ENCODE measurements around the gene CDK6. TPM values are rescaled to one million over a fixed set of nuclear protein-coding genes. Genes with fewer than 3 reads are reported as not detected.

The CDK6 gene
- total RNA-seq, 2 donors from 2014 or later = 91.6 to 153 TPM

DNA sequence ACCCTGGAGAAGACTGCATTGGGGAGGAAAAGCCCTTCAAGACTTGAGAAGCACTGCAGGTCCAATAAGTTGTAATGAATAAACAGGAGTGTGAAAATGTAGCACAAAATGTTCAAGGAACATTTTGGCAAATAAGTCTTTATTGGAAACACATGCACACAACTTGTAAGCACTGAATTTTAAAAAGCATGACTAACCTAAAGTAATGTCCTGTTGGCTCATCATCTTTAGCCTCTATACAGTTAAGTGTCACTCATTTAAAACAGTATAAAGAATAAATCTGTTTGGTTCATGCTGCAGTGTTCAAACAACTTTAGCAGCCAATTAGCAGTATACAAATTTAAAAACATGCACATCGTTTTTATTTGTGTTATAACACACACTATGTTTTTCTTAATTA, 108.6 kb downstream of the CDK6 start:
- no peak for DNase-seq (ENCODE audit: low spot score in 2 of 2)
- ATAC-seq = no peak
- H3K9me3 Mint-ChIP-seq = no peaks in the 10 kb centered on the region
- H3K36me3 Mint-ChIP-seq = peaks cover 22 to 68% of the 10 kb centered on the region in 2 donors
- H3K27ac Mint-ChIP-seq = no peak overlapping the region

DNA sequence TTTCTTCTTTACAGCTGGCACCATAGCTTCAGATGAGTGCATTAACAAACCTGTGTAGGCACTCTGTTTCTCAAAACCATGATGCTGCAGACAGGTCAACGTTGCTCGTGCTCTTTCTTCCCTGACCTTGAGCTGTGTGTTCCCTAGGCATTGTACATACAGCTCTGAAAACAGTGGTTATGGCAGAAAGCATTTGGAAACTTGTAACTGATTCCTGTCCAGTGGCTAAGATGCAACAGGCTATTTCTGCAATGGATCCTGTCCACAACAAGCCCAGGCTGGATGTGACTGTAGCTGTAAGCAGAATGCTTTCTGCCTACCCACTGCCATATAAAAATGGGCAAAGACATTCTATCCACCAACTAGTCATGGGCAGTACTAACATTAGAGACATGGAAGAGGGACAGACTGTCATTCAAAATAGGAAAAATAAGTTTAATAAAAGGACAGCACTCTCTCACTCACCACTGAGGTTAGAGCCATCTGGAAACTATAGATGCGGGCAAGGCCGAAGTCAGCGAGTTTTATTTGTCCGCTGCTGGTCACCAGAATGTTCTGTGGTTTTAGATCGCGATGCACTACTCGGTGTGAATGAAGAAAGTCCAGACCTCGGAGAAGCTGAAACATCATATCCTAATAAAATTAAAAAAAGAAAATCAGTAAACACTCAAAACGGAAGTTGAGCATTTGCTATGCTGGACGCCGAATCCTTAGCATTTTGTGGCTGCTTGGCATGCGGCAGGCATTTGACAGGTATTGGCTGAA, 111.0 kb downstream of the CDK6 start:
- Mint-ChIP-seq H3K36me3 (peaks cover 29 to 73% of the 10 kb centered on the region in 2 donors), H3K27ac (no peak overlapping the region), H3K9me3 (no peaks in the 10 kb centered on the region)
- ATAC-seq (no peak), DNase-seq (ENCODE audit: low spot score in 2 of 2) (no peak)

DNA sequence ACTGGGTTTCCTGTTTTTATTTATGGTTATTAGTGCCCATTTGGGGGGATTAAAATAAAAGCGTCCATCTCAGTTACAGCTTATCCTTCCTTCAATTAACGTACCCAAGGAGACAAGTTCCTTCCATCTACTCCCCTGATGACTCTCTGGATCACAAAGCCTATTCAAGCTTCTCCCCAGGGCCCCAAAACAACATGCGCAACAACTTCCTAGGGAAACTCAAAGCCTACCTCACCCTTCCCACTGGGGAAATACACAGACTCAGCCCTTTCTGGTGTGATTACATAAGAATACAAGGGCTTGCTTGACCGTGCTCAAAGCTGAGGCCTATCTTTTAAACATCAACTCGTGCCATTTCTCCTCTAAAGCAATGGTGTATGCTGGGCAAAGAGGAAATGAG, 112.4 kb downstream of the CDK6 start:
- ATAC-seq = no peak
- DNase-seq (ENCODE audit: low spot score in 2 of 2) = no peak
- no peak overlapping the region for H3K27ac Mint-ChIP-seq
- H3K9me3 Mint-ChIP-seq = no peaks in the 10 kb centered on the region
- H3K36me3 Mint-ChIP-seq = peaks cover 36 to 74% of the 10 kb centered on the region in 2 donors

- peaks cover 43 to 81% of the 10 kb centered on the region in 2 donors for H3K36me3 Mint-ChIP-seq
- peak overlapping the region; percentile 14 to 18 for H3K27ac Mint-ChIP-seq
- no peaks in the 10 kb centered on the region for H3K9me3 Mint-ChIP-seq
- DNase-seq (ENCODE audit: low spot score in 2 of 2) (no peak), ATAC-seq (no peak)
These were observed 113.2 kb downstream of the CDK6 start for GRCh38 chr7:92723205-92723604.

GRCh38 chr7:92722541-92722940, 113.8 kb downstream of the CDK6 start:
- peak overlapping the region in 1 of 2 donors; percentile 18 for H3K27ac Mint-ChIP-seq
- ATAC-seq = no peak
- peaks cover 44 to 85% of the 10 kb centered on the region in 2 donors for H3K36me3 Mint-ChIP-seq
- no peak for DNase-seq (ENCODE audit: low spot score in 2 of 2)
- H3K9me3 Mint-ChIP-seq = no peaks in the 10 kb centered on the region

GRCh38 chr7:92720604-92721350, 115.6 kb downstream of the CDK6 start:
- Mint-ChIP-seq H3K9me3 (no peaks in the 10 kb centered on the region), H3K27ac (peak overlapping the region in 1 of 2 donors; percentile 29)
- ATAC-seq = no peak

DNA sequence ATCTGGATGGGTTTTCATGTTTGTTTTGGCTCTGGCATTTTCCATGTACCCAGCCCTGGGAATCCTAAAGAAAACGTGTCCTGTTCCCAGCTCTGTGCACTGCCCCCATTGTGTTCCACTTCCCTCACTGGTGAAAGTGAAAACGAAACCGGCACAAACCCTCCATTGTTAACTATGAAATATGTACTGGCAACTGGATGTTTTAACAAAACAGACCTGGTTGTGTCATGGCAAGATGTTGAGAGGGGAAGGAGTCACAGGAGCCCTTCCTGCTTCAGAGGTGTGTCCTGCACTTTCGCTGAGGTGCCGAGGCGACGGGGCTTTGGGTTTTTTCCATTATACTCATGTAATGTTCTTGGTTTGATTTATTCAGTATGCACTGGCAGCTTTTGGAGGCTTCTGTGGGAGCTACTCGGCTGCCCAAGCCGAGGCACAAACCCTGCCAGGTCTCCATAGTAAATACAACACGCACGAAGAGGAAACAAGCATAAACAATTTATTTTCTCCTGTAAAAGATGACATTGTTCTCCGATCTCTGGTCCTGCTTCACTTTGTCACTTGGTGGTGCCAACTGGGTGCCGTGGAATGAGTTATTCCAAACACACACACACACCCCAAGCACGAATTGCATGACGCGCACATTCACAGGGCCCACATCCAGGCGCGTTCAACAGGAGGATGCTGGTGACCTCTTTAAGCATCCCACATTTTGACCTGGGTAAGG, 118.2 kb downstream of the CDK6 start:
- Mint-ChIP-seq H3K36me3 (peaks cover 26 to 82% of the 10 kb centered on the region in 2 donors), H3K9me3 (no peaks in the 10 kb centered on the region), H3K27ac (peak overlapping the region; percentile 92)
- DNase-seq (ENCODE audit: low spot score in 2 of 2) = peak; percentile 55 to 72
- ATAC-seq = peak; percentile 93 to 95

More at GRCh38 chr7:92720604-92721350, 115.6 kb downstream of the CDK6 start:
- DNase-seq (ENCODE audit: low spot score in 2 of 2) = no peak
- peaks cover 43 to 89% of the 10 kb centered on the region in 2 donors for H3K36me3 Mint-ChIP-seq

DNA sequence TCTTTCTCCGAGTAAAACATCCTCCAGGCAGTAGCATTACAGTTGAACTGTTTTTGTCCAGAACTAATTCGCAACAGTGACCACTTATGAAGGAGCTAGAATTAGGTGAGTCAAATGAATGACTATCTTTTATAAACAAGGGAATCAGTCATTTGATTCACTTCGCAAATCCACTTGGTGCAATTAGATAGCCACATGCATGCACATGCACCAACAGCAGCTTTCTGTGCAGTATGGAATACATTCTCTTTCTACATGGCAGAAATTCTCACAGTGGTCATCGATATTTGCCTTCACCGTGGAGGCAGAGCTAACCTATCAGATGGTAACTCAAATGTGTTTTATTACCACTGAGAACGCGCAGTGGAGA, 118.8 kb downstream of the CDK6 start:
- ATAC-seq = peak in 1 of 2 donors; percentile 3
- Mint-ChIP-seq H3K36me3 (peaks cover 24 to 80% of the 10 kb centered on the region in 2 donors), H3K9me3 (no peaks in the 10 kb centered on the region), H3K27ac (peak overlapping the region; percentile 92)
- no peak for DNase-seq (ENCODE audit: low spot score in 2 of 2)

- DNase-seq (ENCODE audit: low spot score in 2 of 2) = no peak
- H3K36me3 Mint-ChIP-seq = peaks cover 20 to 74% of the 10 kb centered on the region in 2 donors
- ATAC-seq = no peak
- peak overlapping the region; percentile 44 to 92 for H3K27ac Mint-ChIP-seq
- no peaks in the 10 kb centered on the region for H3K9me3 Mint-ChIP-seq
These were observed 119.4 kb downstream of the CDK6 start for GRCh38 chr7:92716825-92717580.

DNA sequence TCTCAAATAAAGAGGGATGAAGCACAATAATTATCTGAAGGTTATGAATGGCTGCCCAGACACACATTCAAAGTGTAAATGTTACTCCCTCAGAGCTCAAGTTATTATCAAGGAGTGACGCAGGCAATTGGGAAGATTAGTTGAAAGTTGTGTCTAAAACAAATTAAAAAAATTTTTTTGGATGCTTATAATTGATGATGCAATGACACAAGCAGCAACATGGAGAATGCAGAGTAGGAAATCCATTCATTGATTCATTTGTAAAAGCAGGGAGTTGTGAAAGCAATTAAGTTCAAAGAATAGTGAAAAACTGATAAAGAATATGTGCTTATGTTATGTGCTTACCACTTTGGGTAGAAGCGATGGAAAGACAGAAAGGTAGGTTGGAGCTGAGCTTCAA, 120.4 kb downstream of the CDK6 start:
- DNase-seq (ENCODE audit: low spot score in 2 of 2) = no peak
- Mint-ChIP-seq H3K9me3 (no peaks in the 10 kb centered on the region), H3K27ac (no peak overlapping the region), H3K36me3 (peaks cover 16 to 68% of the 10 kb centered on the region in 2 donors)
- ATAC-seq = no peak

DNA sequence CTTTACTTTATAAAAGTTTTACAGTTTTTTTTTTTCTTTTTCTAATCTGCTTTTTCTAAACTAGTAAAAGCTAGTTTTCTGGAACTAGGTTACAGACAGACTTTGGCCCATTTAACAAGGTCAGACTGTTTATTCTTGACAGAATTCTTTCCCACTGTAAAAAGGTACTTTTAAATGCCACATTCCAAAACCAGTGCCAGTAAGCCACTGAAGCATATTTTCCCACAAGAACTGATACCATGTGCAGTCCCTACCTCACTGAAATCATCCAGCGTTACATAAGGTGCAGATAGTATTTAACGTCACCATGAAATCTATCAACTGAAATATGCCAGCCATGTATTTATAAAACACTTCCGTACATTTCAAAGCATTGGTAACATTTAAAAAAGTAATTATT, 121.6 kb downstream of the CDK6 start:
- ATAC-seq (no peak), DNase-seq (ENCODE audit: low spot score in 2 of 2) (no peak)
- Mint-ChIP-seq H3K9me3 (no peaks in the 10 kb centered on the region), H3K36me3 (peaks cover 12 to 67% of the 10 kb centered on the region in 2 donors), H3K27ac (no peak overlapping the region)

DNA sequence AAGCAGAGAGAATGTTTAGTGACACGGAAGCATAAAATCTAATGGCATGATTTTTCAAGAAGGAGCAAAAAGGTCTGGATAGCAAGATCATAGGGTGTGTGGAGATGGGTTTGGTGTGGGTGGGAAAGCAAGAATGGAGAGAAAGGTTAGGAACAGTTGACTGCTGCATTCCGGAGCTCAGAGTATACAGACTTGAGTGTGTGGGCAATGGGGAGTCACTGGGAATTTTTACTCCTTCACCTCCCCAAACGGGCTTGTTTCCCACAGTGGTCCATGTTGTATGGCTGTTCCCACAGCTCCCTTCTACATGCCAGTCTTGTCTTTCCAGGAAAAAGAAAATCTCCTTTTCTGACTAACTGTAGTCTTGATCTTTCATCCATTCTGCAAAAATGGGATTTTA, 122.1 kb downstream of the CDK6 start:
- Mint-ChIP-seq H3K9me3 (no peaks in the 10 kb centered on the region), H3K27ac (no peak overlapping the region), H3K36me3 (peaks cover 9 to 62% of the 10 kb centered on the region in 2 donors)
- no peak for DNase-seq (ENCODE audit: low spot score in 2 of 2)
- no peak for ATAC-seq

GRCh38 chr7:92709912-92710311, 126.5 kb downstream of the CDK6 start:
- DNase-seq (ENCODE audit: low spot score in 2 of 2) (no peak), ATAC-seq (no peak)
- H3K27ac Mint-ChIP-seq = no peak overlapping the region
- peaks cover 7 to 35% of the 10 kb centered on the region in 2 donors for H3K36me3 Mint-ChIP-seq
- peaks cover 0 to 3% of the 10 kb centered on the region in 2 donors for H3K9me3 Mint-ChIP-seq

GRCh38 chr7:92709150-92709549, 127.2 kb downstream of the CDK6 start:
- H3K36me3 Mint-ChIP-seq = peaks cover 7 to 37% of the 10 kb centered on the region in 2 donors

GRCh38 chr7:92708111-92709042, 128.0 kb downstream of the CDK6 start:
- DNase-seq (ENCODE audit: low spot score in 2 of 2) (no peak), ATAC-seq (peak; percentile 82 to 92)
- H3K9me3 Mint-ChIP-seq = peaks cover 0 to 3% of the 10 kb centered on the region in 2 donors
- H3K27ac Mint-ChIP-seq = peak overlapping the region; percentile 74 to 97
- peaks cover 7 to 39% of the 10 kb centered on the region in 2 donors for H3K36me3 Mint-ChIP-seq

More at GRCh38 chr7:92709150-92709549, 127.2 kb downstream of the CDK6 start:
- Mint-ChIP-seq H3K9me3 (peaks cover 0 to 3% of the 10 kb centered on the region in 2 donors), H3K27ac (peak overlapping the region; percentile 74 to 96)
- no peak for DNase-seq (ENCODE audit: low spot score in 2 of 2)
- ATAC-seq = peak in 1 of 2 donors; percentile 8
